Measurements from ENCODE around the gene DNAJC11.
A peak's percentile ranks its signal among the peaks of the same experiment; 100 is the strongest.
"Not testable (repeated sequence)": the region's sequence is repeated elsewhere in the genome, so short reads cannot be mapped to it uniquely, and the experiment has no call there.

The DNAJC11 gene

DNA sequence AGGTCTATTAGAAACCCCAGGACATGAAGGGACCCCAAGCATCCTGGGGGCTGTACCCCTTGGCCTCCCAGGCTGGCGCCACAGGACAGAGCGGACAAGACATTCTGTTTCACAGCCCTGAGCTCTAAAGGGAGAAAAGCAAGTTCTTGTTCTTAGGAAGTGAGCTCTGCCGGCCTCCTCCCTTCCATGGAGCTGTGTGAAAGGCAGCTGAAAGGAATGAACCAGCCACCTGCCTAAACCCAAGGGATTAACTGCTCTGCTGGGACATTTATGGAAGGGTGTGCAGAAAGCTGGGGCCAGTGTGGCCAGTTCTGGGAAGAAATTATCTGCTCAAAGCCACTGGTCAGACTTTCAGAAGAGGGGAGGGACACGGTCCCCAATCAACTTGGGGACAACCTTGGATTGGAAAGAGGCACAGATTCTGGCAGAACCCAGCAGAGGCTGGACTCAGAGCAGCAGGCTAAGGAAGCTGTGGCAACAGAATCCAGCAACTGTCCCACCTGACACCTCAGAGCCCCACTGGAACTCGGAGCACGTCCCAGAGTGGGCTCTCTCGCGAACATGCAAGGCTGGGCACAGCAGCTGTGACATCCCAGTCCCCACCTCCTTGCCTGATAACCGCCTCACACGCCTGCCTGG, 101.1 kb downstream of the DNAJC11 start:
- DNase-seq (ENCODE audit: low read depth) = peak; percentile 49
- TF ChIP-seq MYC (IDR thresholded peaks at IDR 0.05; ENCODE audit: low read depth, low read length) (no peak), CTCF (IDR thresholded peaks at IDR 0.05; ENCODE audit: low read depth, low read length) (no peak), POLR2A (IDR thresholded peaks at IDR 0.05; ENCODE audit: extremely low read depth, insufficient read length) (peak; percentile 11)
- TF ChIP-seq, protein P1, sequence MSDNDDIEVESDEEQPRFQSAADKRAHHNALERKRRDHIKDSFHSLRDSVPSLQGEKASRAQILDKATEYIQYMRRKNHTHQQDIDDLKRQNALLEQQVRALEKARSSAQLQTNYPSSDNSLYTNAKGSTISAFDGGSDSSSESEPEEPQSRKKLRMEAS (IDR thresholded peaks at IDR 0.05; ENCODE audit: low read depth, low read length) = no peak
- peak overlapping the region; percentile 95 for H3K4me3 ChIP-seq (ENCODE audit: low read depth, low read length)

GRCh38 chr1:6599991-6600390, 101.6 kb downstream of the DNAJC11 start:
- not testable (repeated sequence) for DNase-seq (ENCODE audit: low read depth)
- peak overlapping the region; percentile 95 for H3K4me3 ChIP-seq (ENCODE audit: low read depth, low read length)

GRCh38 chr1:6599141-6599975, 102.3 kb downstream of the DNAJC11 start:
- peak; percentile 87 for DNase-seq (ENCODE audit: low read depth)
- H3K4me3 ChIP-seq (ENCODE audit: low read depth, low read length) = peak overlapping the region; percentile 95
- TF ChIP-seq POLR2A (IDR thresholded peaks at IDR 0.05; ENCODE audit: extremely low read depth, insufficient read length) (no peak), MYC (IDR thresholded peaks at IDR 0.05; ENCODE audit: low read depth, low read length) (0 out of 2 replicates have a peak, but pooled peaks have one; percentile 14), CTCF (IDR thresholded peaks at IDR 0.05; ENCODE audit: low read depth, low read length) (no peak)
- TF ChIP-seq, protein P1 (IDR thresholded peaks at IDR 0.05; ENCODE audit: low read depth, low read length) = peak; percentile 57; the same call in 1 of the 2 replicates

- H3K4me3 ChIP-seq (ENCODE audit: low read depth, low read length) = no peak overlapping the region
- DNase-seq (ENCODE audit: low read depth) = no peak
- TF ChIP-seq, protein P1 (IDR thresholded peaks at IDR 0.05; ENCODE audit: low read depth, low read length) = no peak
- TF ChIP-seq CTCF (IDR thresholded peaks at IDR 0.05; ENCODE audit: low read depth, low read length) (no peak), POLR2A (IDR thresholded peaks at IDR 0.05; ENCODE audit: extremely low read depth, insufficient read length) (no peak), MYC (IDR thresholded peaks at IDR 0.05; ENCODE audit: low read depth, low read length) (no peak)
Observed at GRCh38 chr1:6597777-6598131, 103.9 kb downstream of the DNAJC11 start.

GRCh38 chr1:6596886-6597776, 104.5 kb downstream of the DNAJC11 start:
- no peak overlapping the region for H3K4me3 ChIP-seq (ENCODE audit: low read depth, low read length)
- no peak for DNase-seq (ENCODE audit: low read depth)
- TF ChIP-seq POLR2A (IDR thresholded peaks at IDR 0.05; ENCODE audit: extremely low read depth, insufficient read length) (no peak), MYC (IDR thresholded peaks at IDR 0.05; ENCODE audit: low read depth, low read length) (no peak), CTCF (IDR thresholded peaks at IDR 0.05; ENCODE audit: low read depth, low read length) (no peak)
- TF ChIP-seq, protein P1 (IDR thresholded peaks at IDR 0.05; ENCODE audit: low read depth, low read length) = no peak

Data from NB4 (cell line).